Spinal cord (tissue), 10 donors: ENCODE data around the gene MRPL21. TPM values are rescaled to one million over a fixed set of nuclear protein-coding genes. Genes with fewer than 3 reads are reported as not detected.
A peak's percentile ranks its signal among the peaks of the same experiment; 100 is the strongest.

ENCODE experiments used
- DNase-seq, 6 donors: peaks; one replicate each; pipeline versions ENCODE4 v3.0.0 to v3.0.0-alpha.2; 2013 to 2015; ENCODE audit warnings: low spot score in 6 of 6, low read depth in 4 of 6
- H3K27ac ChIP-seq: one replicate; pipeline ENCODE4 v1.5.1; 2013; ENCODE audit warnings: low read depth, low read length, control low read depth
- H3K27me3 ChIP-seq: one replicate; pipeline ENCODE4 v1.6.1; 2013; ENCODE audit warnings: low read length; ENCODE audit not compliant: control insufficient read depth, insufficient read depth
- H3K36me3 ChIP-seq: one replicate; pipeline ENCODE4 v1.6.1; 2013; ENCODE audit warnings: low read length; ENCODE audit not compliant: control insufficient read depth, insufficient read depth
- H3K4me1 ChIP-seq: one replicate; pipeline ENCODE4 v1.6.1; 2013; ENCODE audit warnings: low read length; ENCODE audit not compliant: control insufficient read depth, insufficient read depth
- H3K4me3 ChIP-seq: one replicate; pipeline ENCODE4 v1.5.1; 2013; ENCODE audit warnings: low read depth, low read length, control low read depth
- H3K9me3 ChIP-seq: one replicate; pipeline ENCODE4 v1.6.1; 2013; ENCODE audit warnings: low read length; ENCODE audit not compliant: control insufficient read depth, insufficient read depth
- WGBS: methylation state at CpG from one replicate; pipeline ENCODE4 v1.1.5; 2013; ENCODE audit warnings: missing lambda C conversion rate; ENCODE audit not compliant: insufficient coverage; 5-methylcytosine and 5-hydroxymethylcytosine counted together
- polyA plus RNA-seq, 2 donors: library from polyadenylated mRNA; unstranded; fragments of 120-200 nt; gene quantifications; one replicate each; pipeline ENCODE4 v1.2.1, GENCODE V29; 2013; ENCODE audit not compliant: insufficient read length in 2 of 2
- total RNA-seq, 2 donors: library from RNA; depleted of rRNA in 1 of 2; stranded (reverse); fragments of 120-200 nt in 1 of 2; fragments of >200 nt in 1 of 2; gene quantifications; one replicate each; pipeline versions ENCODE4 v1.2.3 to v1.2.4, GENCODE V29; 2013 to 2014
- donor health status: healthy.

The MRPL21 gene
- total and polyA plus RNA-seq, 4 donors, result 53.5 to 94.9 (median 80.4) TPM

DNA sequence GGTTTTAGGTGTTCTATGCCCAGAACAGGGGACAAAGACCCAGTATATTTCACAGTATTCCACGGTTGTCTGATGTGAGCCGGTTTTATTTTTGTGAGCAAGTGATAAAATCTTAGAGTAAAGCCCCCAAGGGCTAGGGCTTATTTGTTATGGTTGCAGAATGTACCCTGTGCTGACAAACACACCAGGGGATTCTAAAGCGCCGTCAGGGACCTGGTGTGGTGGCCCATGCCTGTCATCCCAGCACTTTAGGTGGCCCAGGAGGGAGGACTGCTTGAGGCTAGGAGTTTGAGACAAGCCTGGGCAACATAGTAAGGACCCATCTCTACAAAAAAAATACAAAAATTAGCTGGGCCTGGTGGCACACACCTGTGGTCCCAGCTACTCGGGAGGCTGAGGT lies 22.8 kb downstream of the MRPL21 start:
- DNase-seq, result no peak
- no peaks in the 10 kb centered on the region for H3K27me3 ChIP-seq
- H3K4me1 ChIP-seq, result no peaks in the 10 kb centered on the region
- no peak overlapping the region for H3K4me3 ChIP-seq
- WGBS, result 95% methylated on average over 4 of the region's 5 CpGs
- no peaks in the 10 kb centered on the region for H3K9me3 ChIP-seq
- peaks cover 12% of the 10 kb centered on the region for H3K36me3 ChIP-seq
- H3K27ac ChIP-seq, result no peak overlapping the region

DNA sequence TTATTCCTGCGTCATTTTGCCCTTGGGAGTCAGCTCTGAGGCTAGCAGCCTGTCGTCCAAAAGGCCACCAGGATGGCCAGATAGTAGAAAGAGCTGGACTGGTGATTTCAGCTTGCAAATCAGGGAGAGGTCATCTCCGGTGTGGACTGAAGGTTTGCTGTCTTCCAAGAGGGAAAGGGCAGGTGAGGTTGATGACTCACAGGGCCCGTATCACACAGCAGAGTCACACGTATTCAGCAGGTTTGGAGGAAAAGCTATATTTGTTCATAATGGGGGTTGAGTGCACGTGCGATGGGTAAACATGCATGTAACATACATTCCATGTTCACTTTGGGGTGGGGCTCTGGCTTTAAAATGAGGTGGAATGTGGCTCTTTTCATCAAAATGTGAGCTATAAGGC lies 25.6 kb downstream of the MRPL21 start:
- no peak for DNase-seq
- H3K36me3 ChIP-seq, result peaks cover 11% of the 10 kb centered on the region
- H3K4me1 ChIP-seq, result no peaks in the 10 kb centered on the region
- H3K27me3 ChIP-seq, result no peaks in the 10 kb centered on the region
- 88% methylated on average over 5 of the region's 7 CpGs for WGBS
- no peak overlapping the region for H3K27ac ChIP-seq
- no peak overlapping the region for H3K4me3 ChIP-seq
- no peaks in the 10 kb centered on the region for H3K9me3 ChIP-seq

DNA sequence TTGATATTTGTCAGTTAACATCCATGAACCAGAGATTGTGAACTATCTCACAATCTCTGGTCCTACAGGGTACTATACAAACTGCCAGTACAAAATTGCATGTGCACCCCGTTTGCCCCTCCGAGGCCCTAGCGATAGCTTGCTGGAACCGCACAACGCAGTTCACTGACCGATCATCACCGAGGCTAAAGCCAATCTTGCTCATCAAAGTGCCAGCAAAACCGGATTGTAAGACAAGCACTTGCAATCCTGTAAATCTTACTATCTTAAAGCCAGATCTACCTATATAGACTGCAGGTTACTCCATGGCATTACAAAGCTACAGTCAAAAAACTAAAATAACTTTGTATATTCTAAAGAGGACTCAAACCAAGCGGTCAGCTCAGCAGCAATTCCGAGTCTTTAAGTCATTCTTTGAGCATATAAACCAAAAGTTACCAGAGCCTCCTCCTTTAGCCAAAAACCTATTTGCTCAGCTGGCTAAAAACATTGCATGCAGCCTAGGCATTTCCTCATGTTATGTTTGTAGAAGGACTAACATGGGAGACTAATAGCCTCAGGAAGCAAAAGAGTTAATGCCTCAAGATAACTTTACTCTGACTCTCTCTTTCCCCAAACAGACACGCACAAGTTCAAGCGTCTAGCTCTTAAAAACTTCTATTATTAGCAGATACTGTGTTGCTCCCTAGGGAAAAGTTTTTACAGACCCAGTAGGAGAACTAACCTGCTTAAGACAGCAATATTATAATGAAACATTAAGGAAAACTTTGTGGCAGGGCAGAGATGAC lies 31.2 kb downstream of the MRPL21 start:
- WGBS, result 87% methylated on average over 9 of the region's 12 CpGs
- Histone ChIP-seq H3K36me3 (no peaks in the 10 kb centered on the region), H3K4me3 (no peak overlapping the region)

DNA sequence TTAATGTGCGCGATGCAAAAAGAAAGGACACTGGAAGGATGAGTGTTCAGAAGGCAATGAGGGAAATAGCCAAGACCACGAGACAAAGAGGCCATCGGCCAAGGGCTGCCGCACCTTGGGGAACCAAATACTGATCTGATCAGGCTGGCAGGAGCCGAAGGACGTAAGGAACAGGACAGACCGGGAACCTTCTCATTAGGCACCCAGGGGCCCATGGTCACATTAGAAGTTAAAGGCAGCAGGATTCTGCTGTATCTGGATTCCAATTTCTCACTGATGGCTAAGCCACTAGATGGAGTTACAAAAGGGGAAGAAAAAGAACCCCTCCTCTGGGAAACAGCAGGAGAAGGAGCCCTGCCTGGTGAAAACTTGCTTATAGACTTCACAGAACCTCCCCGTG lies 33.2 kb downstream of the MRPL21 start:
- Histone ChIP-seq H3K9me3 (no peaks in the 10 kb centered on the region), H3K4me1 (peaks cover 8% of the 10 kb centered on the region), H3K36me3 (peaks cover under 1% of the 10 kb centered on the region), H3K4me3 (peak overlapping the region; percentile 26), H3K27me3 (no peaks in the 10 kb centered on the region), H3K27ac (no peak overlapping the region)
- WGBS, result 43% methylated on average over 8 of the region's 9 CpGs
- peak in 1 of 6 donors; percentile 17 for DNase-seq

More for the DNA sequence above, 31.2 kb downstream of the MRPL21 start:
- DNase-seq, result no peak
- H3K4me1 ChIP-seq, result peaks cover 8% of the 10 kb centered on the region
- no peak overlapping the region for H3K27ac ChIP-seq
- no peaks in the 10 kb centered on the region for H3K9me3 ChIP-seq
- no peaks in the 10 kb centered on the region for H3K27me3 ChIP-seq

DNA sequence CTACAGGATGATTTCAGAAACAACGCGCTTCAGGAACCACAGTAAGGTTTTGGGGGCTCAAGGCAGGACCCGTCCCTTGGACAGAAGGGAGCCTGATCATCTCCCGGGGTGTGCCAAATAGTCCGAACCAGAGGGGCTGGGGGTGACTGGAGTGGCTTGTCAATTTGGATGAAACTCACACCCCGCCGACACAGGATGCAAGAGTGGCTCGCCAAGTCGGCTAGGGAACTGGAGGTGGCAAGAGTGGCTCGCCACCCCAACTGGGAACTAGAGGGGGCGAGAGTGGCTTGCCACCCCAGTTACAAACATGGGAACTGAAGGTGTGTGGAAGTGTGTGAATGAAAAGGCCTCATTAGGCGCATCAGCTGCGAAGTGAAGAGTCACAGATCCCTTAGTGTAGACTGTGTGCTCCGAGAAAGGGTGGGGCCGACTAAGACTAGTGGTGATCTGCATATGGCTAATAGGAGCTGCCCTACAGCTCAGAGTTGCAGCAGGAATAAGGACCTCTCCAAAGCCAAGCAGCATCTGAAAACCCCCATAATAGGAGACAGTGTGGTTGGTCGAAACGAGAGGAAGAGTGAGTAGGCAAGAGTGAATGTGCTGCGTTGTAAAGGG lies 35.3 kb downstream of the MRPL21 start:
- Histone ChIP-seq H3K27me3 (no peaks in the 10 kb centered on the region), H3K4me3 (no peak overlapping the region), H3K36me3 (peaks cover 6% of the 10 kb centered on the region), H3K9me3 (no peaks in the 10 kb centered on the region), H3K4me1 (peaks cover 8% of the 10 kb centered on the region), H3K27ac (no peak overlapping the region)
- no peak for DNase-seq
- WGBS, result 88% methylated on average over 14 of the region's 18 CpGs

DNA sequence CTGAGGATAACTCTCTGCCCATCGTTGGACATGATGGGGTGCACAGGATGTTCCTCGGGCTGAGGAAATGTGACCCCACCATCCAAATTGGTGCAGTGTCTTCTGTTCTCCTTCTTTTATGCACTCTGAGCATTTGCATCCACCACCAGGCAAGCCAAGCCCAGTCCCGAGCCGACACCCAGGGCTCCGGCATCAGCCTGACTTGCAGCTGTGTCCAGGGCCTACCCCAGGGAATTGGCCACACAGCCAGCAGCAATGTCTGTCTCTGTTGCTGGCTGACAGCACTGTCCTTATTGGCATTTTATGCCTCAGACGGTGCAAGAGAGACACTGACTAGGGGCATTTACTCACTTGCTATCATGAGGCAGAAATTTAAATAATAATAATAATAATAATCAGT lies 36.6 kb downstream of the MRPL21 start:
- no peak overlapping the region for H3K27ac ChIP-seq
- H3K4me1 ChIP-seq, result peaks cover 8% of the 10 kb centered on the region
- peaks cover 6% of the 10 kb centered on the region for H3K36me3 ChIP-seq
- no peak for DNase-seq
- 68% methylated on average over 5 of the region's 6 CpGs for WGBS
- no peaks in the 10 kb centered on the region for H3K27me3 ChIP-seq
- H3K4me3 ChIP-seq, result no peak overlapping the region
- H3K9me3 ChIP-seq, result no peaks in the 10 kb centered on the region

DNA sequence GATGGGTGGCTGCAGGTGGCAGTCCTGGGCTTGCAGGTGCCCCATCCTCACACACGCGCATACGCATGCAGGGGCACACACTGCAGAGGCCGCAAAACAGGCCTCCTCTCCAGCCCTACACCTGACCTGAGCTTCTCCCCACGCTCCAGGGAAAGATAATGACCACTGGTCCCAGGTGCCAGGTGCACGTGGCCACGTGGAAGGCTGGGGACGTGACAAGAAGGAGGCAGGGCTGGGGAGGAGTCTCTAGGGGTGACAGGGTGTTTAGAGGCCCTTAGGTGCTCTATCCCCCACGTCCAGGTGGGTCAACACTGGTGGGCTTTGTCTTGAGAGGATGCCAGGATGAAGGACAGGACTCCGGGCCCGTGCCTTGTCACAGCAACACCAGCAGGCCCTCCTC lies 38.4 kb downstream of the MRPL21 start:
- Histone ChIP-seq H3K4me3 (no peak overlapping the region), H3K9me3 (no peaks in the 10 kb centered on the region), H3K36me3 (peaks cover 6% of the 10 kb centered on the region), H3K4me1 (peaks cover 8% of the 10 kb centered on the region), H3K27ac (no peak overlapping the region), H3K27me3 (no peaks in the 10 kb centered on the region)
- 83% methylated on average over 10 of the region's 11 CpGs for WGBS
- no peak for DNase-seq

DNA sequence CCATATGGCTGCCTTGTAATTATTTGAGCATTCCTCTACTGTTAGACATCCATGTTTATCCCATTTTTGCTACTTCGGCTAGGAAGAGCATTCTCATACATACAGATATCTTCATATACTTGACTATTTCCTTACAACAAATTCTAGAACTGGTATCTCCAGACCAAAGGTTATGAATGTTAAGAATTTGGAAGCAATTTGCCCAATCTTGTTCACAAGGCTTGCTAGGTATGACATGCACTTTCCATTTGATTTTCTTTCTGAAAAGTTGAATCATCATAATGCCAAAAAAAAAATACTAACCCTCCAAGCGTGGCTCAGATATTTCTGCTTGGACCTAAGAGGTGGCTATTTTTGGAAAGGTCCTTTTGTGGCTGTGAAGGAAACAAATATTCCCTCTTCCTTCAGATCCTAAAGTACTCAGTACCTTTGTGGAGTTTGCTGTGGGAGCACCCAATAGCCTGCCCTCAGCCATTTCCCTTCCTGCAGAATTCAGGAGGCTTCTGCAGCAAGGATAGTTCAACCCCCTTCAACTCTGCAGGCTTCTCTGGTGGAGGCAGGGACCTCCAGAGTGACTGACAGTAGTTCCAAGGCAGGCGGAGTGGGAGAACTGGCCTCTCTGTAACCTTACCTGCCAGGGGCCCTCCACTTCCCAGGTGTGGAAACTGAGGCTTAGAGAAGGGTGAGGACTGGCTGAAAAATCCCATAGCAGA lies 39.9 kb downstream of the MRPL21 start:
- Histone ChIP-seq H3K9me3 (no peaks in the 10 kb centered on the region), H3K4me3 (no peak overlapping the region), H3K27me3 (no peaks in the 10 kb centered on the region), H3K36me3 (peaks cover 6% of the 10 kb centered on the region), H3K27ac (no peak overlapping the region), H3K4me1 (no peaks in the 10 kb centered on the region)
- 100% methylated on average over 1 of the region's 3 CpGs for WGBS
- DNase-seq, result no peak

DNA sequence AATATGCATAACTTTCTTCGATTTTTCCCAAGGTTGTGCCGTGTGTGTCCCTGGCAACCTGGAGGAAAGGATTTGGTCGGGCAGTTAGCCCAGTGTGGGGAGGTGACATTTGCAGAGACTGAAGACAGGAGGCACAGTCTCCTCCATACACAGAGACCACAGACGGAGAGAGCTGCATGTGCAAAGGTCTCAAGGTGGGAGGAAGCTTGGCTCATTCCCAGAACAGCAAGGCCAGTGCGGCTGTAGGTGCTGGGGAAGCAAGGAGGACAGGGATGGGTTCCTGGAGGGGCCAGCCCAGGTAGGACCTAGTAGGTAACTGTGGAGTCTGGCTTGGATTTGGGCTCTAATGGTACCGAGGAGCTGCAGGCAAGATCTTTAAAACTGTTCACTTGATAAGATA lies 41.2 kb downstream of the MRPL21 start:
- WGBS, result 90% methylated on average over 3 of the region's 6 CpGs
- H3K4me1 ChIP-seq, result no peaks in the 10 kb centered on the region

More for the DNA sequence above, 41.2 kb downstream of the MRPL21 start:
- DNase-seq, result no peak
- Histone ChIP-seq H3K36me3 (peaks cover 6% of the 10 kb centered on the region), H3K27me3 (no peaks in the 10 kb centered on the region), H3K9me3 (no peaks in the 10 kb centered on the region), H3K27ac (no peak overlapping the region), H3K4me3 (no peak overlapping the region)
